HG03159 (cell line): ENCODE measurements around the gene FKBP14.
"Not testable (repeated sequence)": the region's sequence is repeated elsewhere in the genome, so short reads cannot be mapped to it uniquely, and the experiment has no call there.

Source experiments
- ATAC-seq: cut with Tn5 transposase; IDR thresholded peaks from one replicate; pipeline ENCODE4 v1.9.1; 2021; ENCODE audit warnings: mild to moderate bottlenecking, moderate library complexity; ENCODE audit not compliant: unreplicated experiment

Gene FKBP14

GRCh38 chr7:30026229-30027064 is at the start of gene FKBP14:
FKBP14 (minus strand) TSS chr7:30026702; CDS start chr7:30026508, 194 bp downstream.
- ATAC-seq: peak; percentile 77

GRCh38 chr7:30074422-30075030 is 48.0 kb upstream of the FKBP14 start:
- ATAC-seq: no peak

GRCh38 chr7:30072735-30073134 is 46.2 kb upstream of the FKBP14 start:
- ATAC-seq: no peak

GRCh38 chr7:30070052-30070451 is 43.5 kb upstream of the FKBP14 start:
- ATAC-seq: no peak

GRCh38 chr7:30069096-30069867 is 42.8 kb upstream of the FKBP14 start:
- no peak for ATAC-seq

- no peak for ATAC-seq
Observed at GRCh38 chr7:30068117-30068516, 41.6 kb upstream of the FKBP14 start.

GRCh38 chr7:30066687-30067086 is 40.2 kb upstream of the FKBP14 start:
- ATAC-seq: no peak

GRCh38 chr7:30065746-30066145 is 39.2 kb upstream of the FKBP14 start:
- ATAC-seq: no peak

GRCh38 chr7:30062587-30062986 is 36.1 kb upstream of the FKBP14 start:
- no peak for ATAC-seq

- ATAC-seq: not testable (repeated sequence)
Observed at GRCh38 chr7:30061786-30062185, 35.3 kb upstream of the FKBP14 start.

- ATAC-seq: no peak
Observed at GRCh38 chr7:30057741-30058140, 31.2 kb upstream of the FKBP14 start.

- no peak for ATAC-seq
Observed at GRCh38 chr7:30053068-30053467, 26.6 kb upstream of the FKBP14 start.

GRCh38 chr7:30049173-30049572 is 22.7 kb upstream of the FKBP14 start:
- no peak for ATAC-seq

- no peak for ATAC-seq
Observed at GRCh38 chr7:30048582-30048981, 22.1 kb upstream of the FKBP14 start.

- ATAC-seq: no peak
Observed at GRCh38 chr7:30047124-30047523, 20.6 kb upstream of the FKBP14 start.

- ATAC-seq: no peak
Observed at GRCh38 chr7:30046127-30046770, 19.7 kb upstream of the FKBP14 start.

- ATAC-seq: no peak
Observed at GRCh38 chr7:30041526-30042269, 15.2 kb upstream of the FKBP14 start.

- ATAC-seq: no peak
Observed at GRCh38 chr7:30040938-30041337, 14.4 kb upstream of the FKBP14 start.

- no peak for ATAC-seq
Observed at GRCh38 chr7:30038196-30038980, 11.9 kb upstream of the FKBP14 start.

- no peak for ATAC-seq
Observed at GRCh38 chr7:30036220-30036619, 9.7 kb upstream of the FKBP14 start.
